Activated CD8-positive, alpha-beta memory T cell treated with anti-CD3 and anti-CD28 coated beads for 36 hours (primary cell): ENCODE results near the gene ZMYND11. TPM values are rescaled to one million over a fixed set of nuclear protein-coding genes. Genes with fewer than 3 reads are reported as not detected.
"Not testable (repeated sequence)": the region's sequence is repeated elsewhere in the genome, so short reads cannot be mapped to it uniquely, and the experiment has no call there.

Source experiments
- CTCF ChIA-PET: fragments of 350-600 bp; sonication (Branson Sonifier 250); formaldehyde crosslinking; loops from one replicate; lab custom pipeline; 2021; ENCODE audit warnings: antibody characterized with exemption; lab: Charles Lee
- POLR2A ChIA-PET: fragments of 350-600 bp; sonication (Branson Sonifier 250); formaldehyde crosslinking; loops from one replicate; lab custom pipeline; 2021; ENCODE audit warnings: antibody characterized with exemption; lab: Charles Lee
- total RNA-seq, 2 experiments: library from RNA; stranded (reverse); gene quantifications; one replicate each; pipeline ENCODE4 v1.2.3, GENCODE V29; 2021

Gene ZMYND11
- total RNA-seq, 2 experiments from 2014 or later = 26.6 to 29.4 TPM

- CTCF ChIA-PET, POLR2A ChIA-PET: not testable (repeated sequence)
Measured at GRCh38 chr10:185571-185970, 50.3 kb downstream of the ZMYND11 start.

GRCh38 chr10:186911-187310 lies 51.7 kb downstream of the ZMYND11 start:
- CTCF ChIA-PET = no interaction called here
- POLR2A ChIA-PET = no interaction called here

- CTCF ChIA-PET = no interaction called here
- POLR2A ChIA-PET = no interaction called here
Measured at GRCh38 chr10:188546-188945, 53.3 kb downstream of the ZMYND11 start.

GRCh38 chr10:190216-190615 lies 55.0 kb downstream of the ZMYND11 start:
- POLR2A ChIA-PET = no interaction called here
- CTCF ChIA-PET = no interaction called here

- POLR2A ChIA-PET = no interaction called here
- CTCF ChIA-PET = no interaction called here
Measured at GRCh38 chr10:191703-192518, 56.7 kb downstream of the ZMYND11 start.

- CTCF ChIA-PET = no interaction called here
- POLR2A ChIA-PET = no interaction called here
Measured at GRCh38 chr10:194281-194680, 59.0 kb downstream of the ZMYND11 start.

GRCh38 chr10:200405-200804 lies 65.2 kb downstream of the ZMYND11 start:
- ChIA-PET CTCF (no interaction called here), POLR2A (no interaction called here)

- POLR2A ChIA-PET = no interaction called here
- CTCF ChIA-PET = no interaction called here
Measured at GRCh38 chr10:201328-201771, 66.1 kb downstream of the ZMYND11 start.

- CTCF ChIA-PET = no interaction called here
- POLR2A ChIA-PET = no interaction called here
Measured at GRCh38 chr10:208616-209015, 73.4 kb downstream of the ZMYND11 start.

GRCh38 chr10:209357-209756 lies 74.1 kb downstream of the ZMYND11 start:
- CTCF ChIA-PET = no interaction called here
- POLR2A ChIA-PET = no interaction called here

GRCh38 chr10:210297-210696 lies 75.0 kb downstream of the ZMYND11 start:
- POLR2A ChIA-PET = no interaction called here
- CTCF ChIA-PET = no interaction called here

- ChIA-PET POLR2A (no interaction called here), CTCF (no interaction called here)
Measured at GRCh38 chr10:215444-215843, 80.2 kb downstream of the ZMYND11 start.

GRCh38 chr10:218798-219197 lies 83.5 kb downstream of the ZMYND11 start:
- ChIA-PET POLR2A (no interaction called here), CTCF (no interaction called here)

GRCh38 chr10:219731-220472 lies 84.6 kb downstream of the ZMYND11 start:
- ChIA-PET CTCF (no interaction called here), POLR2A (no interaction called here)

- ChIA-PET POLR2A (no interaction called here), CTCF (no interaction called here)
Measured at GRCh38 chr10:224571-224970, 89.3 kb downstream of the ZMYND11 start.

GRCh38 chr10:226018-226417 lies 90.8 kb downstream of the ZMYND11 start:
- ChIA-PET POLR2A (no interaction called here), CTCF (no interaction called here)

- ChIA-PET CTCF (no interaction called here), POLR2A (no interaction called here)
Measured at GRCh38 chr10:227014-227413, 91.8 kb downstream of the ZMYND11 start.

- CTCF ChIA-PET = no interaction called here
- POLR2A ChIA-PET = no interaction called here
Measured at GRCh38 chr10:228366-228765, 93.1 kb downstream of the ZMYND11 start.

GRCh38 chr10:230758-231157 lies 95.5 kb downstream of the ZMYND11 start:
- POLR2A ChIA-PET = no interaction called here
- CTCF ChIA-PET = interaction anchor here (1.5 kb wide), 1 partner anchor 19 kb away, joined by 3 read pairs; no protein-coding TSS in a partner anchor

- CTCF ChIA-PET = no interaction called here
- POLR2A ChIA-PET = no interaction called here
Measured at GRCh38 chr10:232061-232460, 96.8 kb downstream of the ZMYND11 start.

GRCh38 chr10:232878-233277 lies 97.6 kb downstream of the ZMYND11 start:
- ChIA-PET CTCF (no interaction called here), POLR2A (no interaction called here)
